Motor neuron (in vitro differentiated cells): ENCODE results near the gene CNGB1. TPM values are rescaled to one million over a fixed set of nuclear protein-coding genes. Genes with fewer than 3 reads are reported as not detected.
A peak's percentile ranks its signal among the peaks of the same experiment; 100 is the strongest.

Source experiments
- ATAC-seq, 8 experiments: fragments of 200-7000 bp; cut with Tn5 transposase; replicated peaks in 6 of 8; 2 replicates each; pipeline ENCODE4 v1.8.0; 2021; ENCODE audit warnings: mild to moderate bottlenecking in 8 of 8, moderate library complexity in 8 of 8
- H3K27ac ChIP-seq, 2 donors: fragments of 250-450 bp; sonication (Bioruptor Pico); 2 replicates each; pipeline ENCODE4 v1.9.0; 2021; ENCODE audit warnings: antibody characterized with exemption in 2 of 2, mild to moderate bottlenecking in 2 of 2, moderate library complexity in 1 of 2
- H3K4me1 ChIP-seq, 2 donors: fragments of 250-450 bp; sonication (Bioruptor Pico); replicated peaks in 1 of 2; 2 replicates each; pipeline ENCODE4 v1.6.1; 2021; ENCODE audit warnings: antibody characterized with exemption in 2 of 2, mild to moderate bottlenecking in 2 of 2, moderate library complexity in 1 of 2
- H3K4me3 ChIP-seq, 5 donors: fragments of 250-450 bp; sonication (Bioruptor Pico); 2 replicates each; pipeline ENCODE4 v1.9.0; 2021; ENCODE audit warnings: antibody characterized with exemption in 5 of 5, mild to moderate bottlenecking in 5 of 5, moderate library complexity in 4 of 5
- WGBS, 10 experiments: fragments of 450-650 bp; shearing (Covaris generic); methylation state at CpG; one replicate each; pipeline ENCODE4 v1.0.0; 2022; 5-methylcytosine and 5-hydroxymethylcytosine counted together
- in situ Hi-C, 9 experiments: fragments of 400-800 bp; cut with MboI; loops; one replicate each; pipeline ENCODE4 v1.15.0; 2021; ENCODE audit warnings: low sequenced_read_pairs in 9 of 9, low pct_unique_long_range_greater_than_20kb in 2 of 9; ENCODE audit not compliant: unreplicated experiment in 9 of 9
- total RNA-seq, 8 experiments: library from RNA; unstranded; fragments of 300-600 nt; gene quantifications; 2 replicates each; pipeline versions ENCODE4 v1.2.3 to v1.2.4, GENCODE V29; 2022

CNGB1 gene
- total RNA-seq, 8 experiments from 2014 or later, result 0.05 to 2.1 (median 1.2) TPM; not detected in 1

GRCh38 chr16:57892447-57893096 lies 78.4 kb downstream of the CNGB1 start:
- WGBS, 10 experiments, result 39 to 100% (median 64%) methylated on average over 1 to 8 of the region's 10 CpGs; no CpG with 5 or more reads in 2 of the 10 experiments

GRCh38 chr16:57892041-57892440 lies 78.9 kb downstream of the CNGB1 start:
- Histone ChIP-seq H3K4me1 (peaks cover 30 to 33% of the 10 kb centered on the region in 2 donors), H3K27ac (peak overlapping the region in 1 of 2 donors; percentile 14), H3K4me3 (no peak overlapping the region)
- in situ Hi-C loops, result loop anchor here in 3 of 9 experiments (25.0 kb wide), 3 partner anchors 95 to 220 kb away; partner anchors contain the start of genes USB1 (in 1 of the 3) and ZNF319 (in 1 of the 3)
- 36 to 94% (median 71%) methylated on average over 1 to 8 of the region's 8 CpGs for WGBS, 10 experiments
- peak in 5 of 8 experiments; percentile 16 to 68 (median 37) for ATAC-seq

More at GRCh38 chr16:57892447-57893096, 78.4 kb downstream of the CNGB1 start:
- Histone ChIP-seq H3K27ac (peak overlapping the region in 1 of 2 donors; percentile 14), H3K4me3 (no peak overlapping the region), H3K4me1 (peaks cover 30 to 33% of the 10 kb centered on the region in 2 donors)
- in situ Hi-C loops, result loop anchor here in 3 of 9 experiments (25.0 kb wide), 3 partner anchors 95 to 220 kb away; partner anchors contain the start of genes USB1 (in 1 of the 3) and ZNF319 (in 1 of the 3)
- peak in 5 of 8 experiments; percentile 14 to 34 (median 28) for ATAC-seq

GRCh38 chr16:57890752-57891111 lies 80.2 kb downstream of the CNGB1 start:
- peak in 3 of 8 experiments; percentile 16 to 20 (median 17) for ATAC-seq
- Histone ChIP-seq H3K4me1 (peaks cover 30 to 33% of the 10 kb centered on the region in 2 donors), H3K4me3 (no peak overlapping the region), H3K27ac (peak overlapping the region in 1 of 2 donors; percentile 28)
- in situ Hi-C loops, result loop anchor here in 3 of 9 experiments (25.0 kb wide), 3 partner anchors 97 to 222 kb away; partner anchors contain the start of genes USB1 (in 1 of the 3) and ZNF319 (in 1 of the 3)
- WGBS, 10 experiments, result 80 to 100% (median 83%) methylated on average over 1 of the region's 3 CpGs; no CpG with 5 or more reads in 7 of the 10 experiments

GRCh38 chr16:57889960-57890751 lies 80.8 kb downstream of the CNGB1 start:
- in situ Hi-C loops, result loop anchor here in 3 of 9 experiments (25.0 kb wide), 3 partner anchors 97 to 222 kb away; partner anchors contain the start of genes USB1 (in 1 of the 3) and ZNF319 (in 1 of the 3)
- Histone ChIP-seq H3K4me3 (no peak overlapping the region), H3K27ac (peak overlapping the region in 1 of 2 donors; percentile 28), H3K4me1 (peaks cover 30 to 33% of the 10 kb centered on the region in 2 donors)
- ATAC-seq, result peak in 5 of 8 experiments; percentile 67 to 84 (median 81)
- 8 to 73% (median 43%) methylated on average over 2 to 7 of the region's 9 CpGs; no CpG with 5 or more reads in 3 of the 10 experiments for WGBS, 10 experiments

- ATAC-seq, result no peak
- peak overlapping the region in 1 of 2 donors; percentile 15 for H3K27ac ChIP-seq
- H3K4me1 ChIP-seq, result peaks cover 30 to 33% of the 10 kb centered on the region in 2 donors
- 40 to 100% (median 80%) methylated on average over 1 to 3 of the region's 4 CpGs; no CpG with 5 or more reads in 3 of the 10 experiments for WGBS, 10 experiments
- no peak overlapping the region for H3K4me3 ChIP-seq
- in situ Hi-C loops, result loop anchor here in 3 of 9 experiments (25.0 kb wide), 3 partner anchors 98 to 223 kb away; partner anchors contain the start of genes USB1 (in 1 of the 3) and ZNF319 (in 1 of the 3)
These were observed 81.4 kb downstream of the CNGB1 start for GRCh38 chr16:57889522-57889921.

GRCh38 chr16:57889111-57889510 lies 81.8 kb downstream of the CNGB1 start:
- Histone ChIP-seq H3K27ac (no peak overlapping the region), H3K4me3 (no peak overlapping the region), H3K4me1 (peaks cover 30 to 33% of the 10 kb centered on the region in 2 donors)
- WGBS, 10 experiments, result 42 to 100% (median 93%) methylated on average over 1 to 3 of the region's 4 CpGs; no CpG with 5 or more reads in 5 of the 10 experiments
- no peak for ATAC-seq
- in situ Hi-C loops, result loop anchor here in 3 of 9 experiments (25.0 kb wide), 3 partner anchors 98 to 223 kb away; partner anchors contain the start of genes USB1 (in 1 of the 3) and ZNF319 (in 1 of the 3)

GRCh38 chr16:57888128-57888527 lies 82.8 kb downstream of the CNGB1 start:
- ATAC-seq, result no peak
- WGBS, 10 experiments, result 40 to 100% (median 79%) methylated on average over 1 to 4 of the region's 5 CpGs; no CpG with 5 or more reads in 3 of the 10 experiments
- in situ Hi-C loops, result loop anchor here in 3 of 9 experiments (25.0 kb wide), 3 partner anchors 99 to 224 kb away; partner anchors contain the start of genes USB1 (in 1 of the 3) and ZNF319 (in 1 of the 3)
- Histone ChIP-seq H3K4me3 (no peak overlapping the region), H3K4me1 (peaks cover 30 to 32% of the 10 kb centered on the region in 2 donors), H3K27ac (no peak overlapping the region)

GRCh38 chr16:57887711-57888110 lies 83.2 kb downstream of the CNGB1 start:
- Histone ChIP-seq H3K4me3 (no peak overlapping the region), H3K27ac (no peak overlapping the region), H3K4me1 (peaks cover 28 to 30% of the 10 kb centered on the region in 2 donors)
- no peak for ATAC-seq
- in situ Hi-C loops, result loop anchor here in 3 of 9 experiments (25.0 kb wide), 3 partner anchors 100 to 225 kb away; partner anchors contain the start of genes USB1 (in 1 of the 3) and ZNF319 (in 1 of the 3)
- WGBS, 10 experiments, result 66 to 100% (median 91%) methylated on average over 2 to 8 of the region's 14 CpGs; no CpG with 5 or more reads in 3 of the 10 experiments

GRCh38 chr16:57886427-57886826 lies 84.5 kb downstream of the CNGB1 start:
- 33 to 100% (median 90%) methylated on average over 1 of the region's 1 CpG; no CpG with 5 or more reads in 6 of the 10 experiments for WGBS, 10 experiments
- Histone ChIP-seq H3K4me1 (peaks cover 16 to 29% of the 10 kb centered on the region in 2 donors), H3K27ac (no peak overlapping the region), H3K4me3 (no peak overlapping the region)
- ATAC-seq, result no peak
- in situ Hi-C loops, result loop anchor here in 3 of 9 experiments (25.0 kb wide), 3 partner anchors 101 to 226 kb away; partner anchors contain the start of genes USB1 (in 1 of the 3) and ZNF319 (in 1 of the 3)

- Histone ChIP-seq H3K27ac (no peak overlapping the region), H3K4me1 (peaks cover under 1 to 12% of the 10 kb centered on the region in 2 donors), H3K4me3 (no peak overlapping the region)
- in situ Hi-C loops, result loop anchor here in 3 of 9 experiments (25.0 kb wide), 3 partner anchors 103 to 228 kb away; partner anchors contain the start of genes USB1 (in 1 of the 3) and ZNF319 (in 1 of the 3)
- peak in 5 of 8 experiments; percentile 30 to 62 (median 40) for ATAC-seq
- 20 to 90% (median 62%) methylated on average over 1 to 5 of the region's 7 CpGs; no CpG with 5 or more reads in 2 of the 10 experiments for WGBS, 10 experiments
These were observed 86.2 kb downstream of the CNGB1 start for GRCh38 chr16:57884655-57885133.

GRCh38 chr16:57883953-57884654 lies 86.8 kb downstream of the CNGB1 start:
- no peak overlapping the region for H3K4me3 ChIP-seq
- in situ Hi-C loops, result loop anchor here in 3 of 9 experiments (25.0 kb wide), 3 partner anchors 103 to 228 kb away; partner anchors contain the start of genes USB1 (in 1 of the 3) and ZNF319 (in 1 of the 3)
- ATAC-seq, result peak in 2 of 8 experiments; percentile 14 to 32
- peaks cover 0 to 11% of the 10 kb centered on the region in 2 donors for H3K4me1 ChIP-seq
- whole genome bisulfite sequencing, 10 experiments, result 33 to 87% (median 80%) methylated on average over 1 to 24 of the region's 51 CpGs; no CpG with 5 or more reads in 5 of the 10 experiments
- no peak overlapping the region for H3K27ac ChIP-seq
